GM10266 (cell line): ENCODE results near the gene TNIK.

Experiments
- DNase-seq: peaks from one replicate; pipeline ENCODE4 v3.0.0; 2012; ENCODE audit errors: extremely low spot score
- TF ChIP-seq, protein P1 (sequence below): IDR thresholded peaks from 2 replicates; pipeline ENCODE4 v1.5.1; 2012; ENCODE audit warnings: mild to moderate bottlenecking, low read depth; ENCODE audit not compliant: control insufficient read depth, insufficient read depth; ENCODE audit errors: missing control alignments

Gene TNIK

DNA sequence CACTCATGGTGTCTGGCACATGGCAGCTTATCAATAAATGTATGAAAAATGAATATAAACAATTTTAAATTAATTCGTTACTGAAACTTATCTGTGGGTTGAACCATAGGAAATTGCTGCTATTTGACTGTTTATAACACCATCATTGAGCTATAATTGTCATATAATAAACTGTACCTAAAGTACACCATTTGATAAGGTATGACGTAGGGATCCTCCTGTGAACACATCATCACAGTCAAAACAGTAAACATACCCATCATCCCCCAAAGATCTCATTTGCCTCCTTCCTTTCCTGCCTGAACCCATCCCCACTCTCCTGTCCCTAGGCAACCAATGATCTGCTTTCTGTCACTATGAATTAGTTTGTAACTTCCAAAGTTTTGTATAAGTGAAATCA, 282.7 kb downstream of the TNIK start:
- DNase-seq, result no peak
- TF ChIP-seq, protein P1, sequence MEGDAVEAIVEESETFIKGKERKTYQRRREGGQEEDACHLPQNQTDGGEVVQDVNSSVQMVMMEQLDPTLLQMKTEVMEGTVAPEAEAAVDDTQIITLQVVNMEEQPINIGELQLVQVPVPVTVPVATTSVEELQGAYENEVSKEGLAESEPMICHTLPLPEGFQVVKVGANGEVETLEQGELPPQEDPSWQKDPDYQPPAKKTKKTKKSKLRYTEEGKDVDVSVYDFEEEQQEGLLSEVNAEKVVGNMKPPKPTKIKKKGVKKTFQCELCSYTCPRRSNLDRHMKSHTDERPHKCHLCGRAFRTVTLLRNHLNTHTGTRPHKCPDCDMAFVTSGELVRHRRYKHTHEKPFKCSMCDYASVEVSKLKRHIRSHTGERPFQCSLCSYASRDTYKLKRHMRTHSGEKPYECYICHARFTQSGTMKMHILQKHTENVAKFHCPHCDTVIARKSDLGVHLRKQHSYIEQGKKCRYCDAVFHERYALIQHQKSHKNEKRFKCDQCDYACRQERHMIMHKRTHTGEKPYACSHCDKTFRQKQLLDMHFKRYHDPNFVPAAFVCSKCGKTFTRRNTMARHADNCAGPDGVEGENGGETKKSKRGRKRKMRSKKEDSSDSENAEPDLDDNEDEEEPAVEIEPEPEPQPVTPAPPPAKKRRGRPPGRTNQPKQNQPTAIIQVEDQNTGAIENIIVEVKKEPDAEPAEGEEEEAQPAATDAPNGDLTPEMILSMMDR, result no peak

DNA sequence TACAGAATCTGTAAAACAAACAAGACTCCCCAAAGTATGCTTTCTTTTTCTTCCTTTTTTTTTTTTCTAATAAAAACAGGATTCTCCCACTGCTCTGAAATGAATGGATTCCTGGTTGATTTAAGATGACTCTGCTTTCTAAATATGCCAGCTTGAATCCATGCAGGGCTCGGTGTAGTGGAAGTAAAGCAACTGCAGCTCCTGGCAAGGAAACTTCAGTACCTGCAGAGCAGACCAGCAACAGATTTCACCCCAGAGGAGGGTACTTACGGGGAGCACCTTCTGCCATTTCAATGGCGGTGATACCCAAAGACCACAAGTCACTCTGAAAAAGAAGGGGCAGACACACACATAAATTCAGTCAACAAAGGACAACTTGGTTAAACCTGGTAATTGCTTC, 283.1 kb downstream of the TNIK start:
- TF ChIP-seq, protein P1, result no peak
- DNase-seq, result no peak

DNA sequence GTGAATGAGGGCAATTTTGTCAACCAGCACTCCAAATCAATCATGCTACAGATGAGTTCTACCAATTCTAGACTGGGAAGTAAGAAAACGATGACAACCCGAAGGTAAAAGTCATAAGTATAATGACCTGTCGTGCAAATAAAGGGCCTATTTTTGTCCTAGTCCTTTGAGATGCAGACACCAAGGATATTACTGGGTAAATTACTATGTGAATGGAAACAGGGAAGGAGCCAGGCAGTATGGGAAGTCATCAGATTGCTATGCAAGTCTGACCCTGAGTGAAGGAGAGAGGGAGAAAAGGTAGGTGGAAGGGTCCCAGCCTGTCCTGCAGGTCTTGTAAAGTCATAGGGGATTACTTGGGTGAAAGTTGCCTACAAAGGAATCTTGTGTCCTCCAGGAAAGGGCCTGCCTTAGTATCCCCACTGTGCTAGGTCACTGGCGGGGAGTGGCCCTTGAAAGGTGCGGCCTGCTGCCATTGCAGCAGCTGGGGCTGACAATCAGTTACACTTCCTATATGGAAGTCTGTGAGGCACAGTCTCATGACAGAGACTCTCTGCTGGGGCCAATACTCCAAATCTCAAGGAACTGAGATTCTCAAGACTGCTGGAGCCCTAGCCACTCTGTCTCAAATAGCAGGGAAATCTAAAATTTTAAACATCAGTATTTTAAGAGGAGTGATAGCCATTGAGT, 283.8 kb downstream of the TNIK start:
- TF ChIP-seq, protein P1, result no peak
- DNase-seq, result no peak

DNA sequence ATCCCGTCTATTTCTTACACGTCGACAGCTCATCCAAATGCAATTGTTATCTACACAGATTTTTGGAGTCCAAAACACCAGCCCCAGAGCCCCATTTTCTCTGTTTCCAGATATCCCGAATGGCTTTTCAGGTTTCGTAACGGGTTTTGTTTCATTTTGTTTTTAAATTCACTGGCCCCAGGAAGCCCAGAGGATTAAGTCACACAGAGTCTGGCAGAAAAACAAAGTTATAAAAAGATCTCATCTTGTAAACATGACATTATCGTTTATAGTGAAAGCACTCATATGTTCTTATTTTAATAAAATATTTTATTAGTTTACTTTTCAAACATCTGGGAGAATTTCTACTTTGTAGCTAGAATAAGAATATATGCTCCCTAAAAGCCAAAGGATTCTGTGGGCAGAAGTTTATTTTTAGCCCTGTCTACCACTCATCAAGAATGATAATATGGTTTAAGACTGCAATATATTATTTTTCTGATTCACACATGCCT, 284.4 kb downstream of the TNIK start:
- TF ChIP-seq, protein P1, result no peak
- DNase-seq, result no peak

DNA sequence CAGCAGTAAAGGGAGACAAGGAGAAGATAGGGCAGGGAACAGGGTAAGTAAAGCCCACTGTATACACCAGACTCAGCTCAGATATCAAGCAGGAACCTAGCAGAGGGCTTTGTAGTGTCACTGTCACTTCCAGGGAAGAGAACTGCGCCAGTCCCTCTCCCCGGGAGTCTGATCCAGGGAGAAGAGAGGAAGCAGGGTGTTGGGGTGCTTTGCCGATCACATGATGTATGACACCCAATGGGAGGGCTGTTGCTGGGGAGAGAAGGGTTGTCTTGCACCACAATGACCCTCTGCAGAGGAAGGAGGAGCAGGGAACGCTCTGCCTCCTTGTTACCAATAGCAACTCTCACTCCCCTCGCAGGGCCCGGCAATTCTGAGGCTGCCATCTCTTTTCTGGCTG, 286.5 kb downstream of the TNIK start:
- TF ChIP-seq, protein P1, result no peak
- DNase-seq, result peak; percentile 44

DNA sequence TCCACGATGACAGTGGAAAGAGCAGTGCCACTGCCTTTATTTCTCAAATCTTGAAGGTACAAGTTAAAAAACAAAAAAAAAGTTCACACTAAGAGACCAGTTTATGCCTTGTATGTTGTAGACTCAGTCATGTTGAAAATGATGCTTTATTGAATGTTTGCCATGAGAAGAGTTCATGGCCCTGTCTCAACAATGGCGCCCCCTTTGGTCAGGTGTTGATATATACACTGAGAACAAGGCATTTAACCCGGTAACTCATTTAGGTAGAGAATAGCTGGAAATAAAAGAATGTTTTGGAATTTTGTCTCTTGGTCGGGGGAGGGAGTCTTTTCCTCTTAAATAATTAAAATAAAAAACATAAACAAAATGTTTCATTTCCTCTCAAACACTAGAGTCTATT, 288.1 kb downstream of the TNIK start:
- TF ChIP-seq, protein P1, result peak; percentile 32
- no peak for DNase-seq

DNA sequence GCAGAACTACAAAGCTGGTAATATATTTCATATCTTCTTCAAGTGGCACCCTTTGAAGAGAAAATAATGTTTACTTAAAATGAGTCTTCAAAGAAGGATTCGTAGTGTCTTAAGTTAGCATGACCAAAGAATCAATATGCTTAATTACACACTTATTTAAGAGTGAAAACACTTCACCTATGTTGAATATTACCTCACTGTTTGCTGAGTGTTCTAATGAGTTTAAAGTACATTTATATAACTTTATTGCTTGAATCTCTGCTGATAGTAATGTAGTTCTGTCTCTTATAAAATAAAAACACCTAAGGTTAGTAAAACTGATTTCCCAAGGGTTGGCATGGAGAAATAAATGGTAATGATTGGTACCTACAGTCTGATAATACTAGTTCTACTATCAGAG, 290.3 kb downstream of the TNIK start:
- TF ChIP-seq, protein P1, result no peak
- DNase-seq, result no peak
